ENCODE data around the gene CCDC120. TPM values are rescaled to one million over a fixed set of nuclear protein-coding genes. Genes with fewer than 3 reads are reported as not detected.

CCDC120 gene
- total RNA-seq, 3 donors from 2014 or later = 0.80 to 6.3 (median 4.3) TPM

DNA sequence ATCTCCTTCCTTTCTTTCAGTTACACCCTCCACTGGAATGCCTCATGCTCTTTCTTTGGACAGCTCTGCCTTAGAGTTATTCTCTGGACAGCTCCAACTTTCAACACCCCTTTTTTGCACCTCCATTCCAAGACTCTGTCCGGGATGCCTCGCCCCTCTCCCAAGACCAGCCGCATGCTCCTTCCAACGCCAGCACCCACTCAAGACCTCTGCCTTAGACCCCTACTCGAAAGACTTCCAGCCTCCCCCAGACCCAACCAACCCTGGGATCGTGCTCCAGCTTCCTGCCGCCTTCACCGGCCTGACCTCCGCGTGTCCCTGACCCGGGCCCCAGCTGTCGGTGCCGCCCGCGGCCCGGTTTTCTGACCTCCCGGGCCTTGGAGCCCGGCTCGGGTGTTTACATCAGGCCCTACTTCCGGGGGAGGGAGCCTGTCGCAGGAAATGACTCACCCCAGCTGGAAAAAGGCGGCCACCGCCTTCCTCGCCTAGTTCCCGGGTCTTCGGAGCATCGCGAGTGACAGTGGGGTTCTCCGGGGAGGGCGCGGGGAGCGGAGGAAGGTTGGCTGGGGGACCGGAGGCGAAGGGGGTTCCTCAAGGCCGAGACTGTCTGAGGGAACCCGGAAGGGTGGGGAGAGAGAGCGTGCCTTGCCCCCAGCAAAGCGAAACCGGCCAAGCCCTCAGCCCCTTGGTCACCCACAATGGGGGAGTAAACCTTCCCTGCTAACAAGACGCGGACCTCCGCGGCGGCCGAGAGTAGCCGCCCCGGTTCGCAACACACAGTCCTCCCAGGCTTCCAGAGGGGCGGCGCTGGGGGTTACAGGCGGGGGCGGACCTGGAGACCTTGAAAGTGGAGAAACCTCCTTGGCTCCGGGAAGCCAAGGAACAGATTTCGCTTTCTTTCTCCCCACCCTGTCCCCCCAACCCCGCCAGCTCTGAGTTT is 21.0 kb downstream of the CCDC120 start, which contains the start of gene WDR45:
Gene WDR45 (minus strand): TSS at position 399 of the 940 bp plus-strand sequence. CDS start 1,792 bp downstream, outside the sequence.
- peak within 1 kb of the TSS; percentile 90 to 97 for H3K27ac ChIP-seq
- peak within 1 kb of the TSS; percentile 57 to 83 (median 63) for H3K4me3 ChIP-seq
- peaks cover 0 to 10% of the 10 kb centered on the region in 2 donors for H3K27me3 ChIP-seq
- no peaks in the 10 kb centered on the region for H3K36me3 ChIP-seq
- DNase-seq (ENCODE audit: low spot score in 2 of 2) = peak; percentile 64 to 67
- no peaks in the 10 kb centered on the region for H3K9me3 ChIP-seq
- TF ChIP-seq POLR2A (IDR thresholded peaks at IDR 0.05) (peak; percentile 84), CTCF (IDR thresholded peaks at IDR 0.05) (peak in 1 of 3 donors; percentile 18), POLR2AphosphoS5 (IDR thresholded peaks at IDR 0.05) (peak; percentile 66 to 88 (median 85))
- no peaks in the 10 kb centered on the region for H3K4me1 ChIP-seq
- intact Hi-C loops (cut with DNase I; ENCODE audit: low total_unique reads) = no loop called here

- Histone ChIP-seq H3K4me1 (no peaks in the 10 kb centered on the region), H3K9me3 (no peaks in the 10 kb centered on the region), H3K4me3 (no peak overlapping the region), H3K27ac (no peak overlapping the region), H3K27me3 (no peaks in the 10 kb centered on the region), H3K36me3 (no peaks in the 10 kb centered on the region)
- DNase-seq (ENCODE audit: low spot score in 2 of 2) = no peak
- TF ChIP-seq POLR2A (IDR thresholded peaks at IDR 0.05) (no peak), POLR2AphosphoS5 (IDR thresholded peaks at IDR 0.05) (no peak), CTCF (IDR thresholded peaks at IDR 0.05) (no peak)
- intact Hi-C loops (cut with DNase I; ENCODE audit: low total_unique reads) = no loop called here
Observed at GRCh38 chrX:49082271-49082871, 23.6 kb downstream of the CCDC120 start.

- intact Hi-C loops (cut with DNase I; ENCODE audit: low total_unique reads) = no loop called here
- H3K27me3 ChIP-seq = no peaks in the 10 kb centered on the region
- no peak overlapping the region for H3K27ac ChIP-seq
- no peaks in the 10 kb centered on the region for H3K4me1 ChIP-seq
- H3K36me3 ChIP-seq = no peaks in the 10 kb centered on the region
- no peak overlapping the region for H3K4me3 ChIP-seq
- no peak for TF ChIP-seq POLR2A (IDR thresholded peaks at IDR 0.05)
- no peak for TF ChIP-seq POLR2AphosphoS5 (IDR thresholded peaks at IDR 0.05)
- no peak for TF ChIP-seq CTCF (IDR thresholded peaks at IDR 0.05)
- no peaks in the 10 kb centered on the region for H3K9me3 ChIP-seq
- no peak for DNase-seq (ENCODE audit: low spot score in 2 of 2)
Observed at GRCh38 chrX:49089553-49089952, 30.8 kb downstream of the CCDC120 start.

- no peak overlapping the region for H3K27ac ChIP-seq
- no peak for DNase-seq (ENCODE audit: low spot score in 2 of 2)
- TF ChIP-seq POLR2AphosphoS5 (IDR thresholded peaks at IDR 0.05) (no peak), CTCF (IDR thresholded peaks at IDR 0.05) (no peak), POLR2A (IDR thresholded peaks at IDR 0.05) (no peak)
- intact Hi-C loops (cut with DNase I; ENCODE audit: low total_unique reads) = loop anchor here (5.0 kb wide), 1 partner anchor 81 kb away; no protein-coding TSS in a partner anchor
- H3K9me3 ChIP-seq = no peaks in the 10 kb centered on the region
- no peaks in the 10 kb centered on the region for H3K27me3 ChIP-seq
- no peak overlapping the region for H3K4me3 ChIP-seq
- H3K36me3 ChIP-seq = no peaks in the 10 kb centered on the region
- no peaks in the 10 kb centered on the region for H3K4me1 ChIP-seq
Observed at GRCh38 chrX:49096419-49096818, 37.6 kb downstream of the CCDC120 start.
